HepG2 (cell line): Measurements from ENCODE around the gene ABCC3. TPM values are rescaled to one million over a fixed set of nuclear protein-coding genes. Genes with fewer than 3 reads are reported as not detected.

Experiments
- ARID5B ChIP-seq: IDR thresholded peaks from 2 replicates; pipeline ENCODE4 v1.4.0; 2020; ENCODE audit warnings: mild to moderate bottlenecking, missing genetic modification reagents
- CEBPB ChIP-seq: IDR thresholded peaks from 2 replicates; pipeline ENCODE4 v1.6.1; 2011; ENCODE audit warnings: low read depth, low read length, improper control_type of control experiment, borderline replicate concordance
- HNF4G ChIP-seq, 2 experiments: sonication (generic) in 1 of 2; formaldehyde crosslinking in 1 of 2; IDR thresholded peaks; 2 replicates each; pipeline versions ENCODE4 v1.4.0 to v1.6.1; 2011 to 2020; ENCODE audit warnings: borderline replicate concordance in 2 of 2, low read depth in 2 of 2, mild to moderate bottlenecking in 2 of 2, low read length in 1 of 2, missing genetic modification reagents in 1 of 2, moderate library complexity in 1 of 2
- HNRNPL ChIP-seq: fragments of 200-400 bp; formaldehyde crosslinking; IDR thresholded peaks from 2 replicates; pipeline ENCODE4 v1.6.1; 2017; ENCODE audit warnings: mild to moderate bottlenecking, low read depth, low read length
- HOXA5 ChIP-seq: sonication (generic); formaldehyde crosslinking; IDR thresholded peaks from 2 replicates; pipeline ENCODE4 v1.4.0; 2020; ENCODE audit warnings: missing genetic modification reagents
- MEIS2 ChIP-seq: sonication (generic); formaldehyde crosslinking; IDR thresholded peaks from 2 replicates; pipeline ENCODE4 v1.9.0; 2021; ENCODE audit warnings: mild to moderate bottlenecking, missing genetic modification reagents
- MTF2 ChIP-seq: sonication (generic); formaldehyde crosslinking; IDR thresholded peaks from 2 replicates; pipeline ENCODE4 v1.5.0; 2020; ENCODE audit warnings: missing genetic modification reagents, borderline replicate concordance
- MXI1 ChIP-seq: IDR thresholded peaks from 3 replicates; pipeline ENCODE4 v1.6.1; 2012; ENCODE audit warnings: low read depth, low read length, inconsistent platforms, borderline replicate concordance
- NFKBIZ ChIP-seq: IDR thresholded peaks from 2 replicates; pipeline ENCODE4 v1.6.1; 2018; ENCODE audit warnings: missing genetic modification reagents, missing compliant biosample characterization
- RFX3 ChIP-seq: IDR thresholded peaks from 2 replicates; pipeline ENCODE4 v1.6.1; 2016; ENCODE audit warnings: missing biosample characterization, missing genetic modification reagents
- SAP130 ChIP-seq: IDR thresholded peaks from 2 replicates; pipeline ENCODE4 v1.6.1; 2016; ENCODE audit warnings: low read depth
- TFDP2 ChIP-seq: sonication (generic); formaldehyde crosslinking; IDR thresholded peaks from 2 replicates; pipeline ENCODE4 v1.4.0; 2020; ENCODE audit warnings: missing genetic modification reagents
- THAP11 ChIP-seq: IDR thresholded peaks from 2 replicates; pipeline ENCODE4 v1.6.1; 2016; ENCODE audit warnings: missing biosample characterization, missing genetic modification reagents
- ZNF18 ChIP-seq: sonication (generic); formaldehyde crosslinking; IDR thresholded peaks from 2 replicates; pipeline ENCODE4 v1.8.0; 2022; ENCODE audit warnings: mild to moderate bottlenecking, missing genetic modification reagents; ENCODE audit not compliant: insufficient replicate concordance
- ZNF281 ChIP-seq: sonication (generic); formaldehyde crosslinking; IDR thresholded peaks from 2 replicates; pipeline ENCODE4 v1.4.0; 2020; ENCODE audit warnings: missing genetic modification reagents, borderline replicate concordance
- polyA plus RNA-seq, 8 experiments: library from polyadenylated mRNA; depleted of rRNA in 3 of 8; stranded (reverse) in 7 of 8; unstranded in 1 of 8; fragments of >200 nt; fragmentation: Illumina TruSeq in 4 of 8; extraction: Trizol in 4 of 8; gene quantifications; 2 replicates each; pipeline versions ENCODE4 v1.2.1 to v1.2.3, GENCODE V29; 2011 to 2016; ENCODE audit warnings: low read depth in 4 of 8, missing spikeins in 1 of 8, mixed read lengths in 1 of 8; ENCODE audit not compliant: insufficient read depth in 1 of 8
- total RNA-seq, 5 experiments: library from RNA; depleted of rRNA; stranded (reverse); fragments of >200 nt; fragmentation: Illumina TruSeq; extraction: Trizol; gene quantifications; 2 replicates each; pipeline ENCODE4 v1.2.3, GENCODE V29; 2016; ENCODE audit warnings: low read depth in 1 of 5
- TF ChIP-seq, protein P1 (sequence below): sonication (generic); formaldehyde crosslinking; IDR thresholded peaks from 2 replicates; pipeline ENCODE4 v1.8.0; 2022; ENCODE audit warnings: missing genetic modification reagents, mild to moderate bottlenecking, borderline replicate concordance

Gene ABCC3
- total and polyA plus RNA-seq, 2 of the 13 experiments (the other 11 are each of a cell fraction or from before 2014, with no cell fraction given): 25.2 to 50.7 TPM

DNA sequence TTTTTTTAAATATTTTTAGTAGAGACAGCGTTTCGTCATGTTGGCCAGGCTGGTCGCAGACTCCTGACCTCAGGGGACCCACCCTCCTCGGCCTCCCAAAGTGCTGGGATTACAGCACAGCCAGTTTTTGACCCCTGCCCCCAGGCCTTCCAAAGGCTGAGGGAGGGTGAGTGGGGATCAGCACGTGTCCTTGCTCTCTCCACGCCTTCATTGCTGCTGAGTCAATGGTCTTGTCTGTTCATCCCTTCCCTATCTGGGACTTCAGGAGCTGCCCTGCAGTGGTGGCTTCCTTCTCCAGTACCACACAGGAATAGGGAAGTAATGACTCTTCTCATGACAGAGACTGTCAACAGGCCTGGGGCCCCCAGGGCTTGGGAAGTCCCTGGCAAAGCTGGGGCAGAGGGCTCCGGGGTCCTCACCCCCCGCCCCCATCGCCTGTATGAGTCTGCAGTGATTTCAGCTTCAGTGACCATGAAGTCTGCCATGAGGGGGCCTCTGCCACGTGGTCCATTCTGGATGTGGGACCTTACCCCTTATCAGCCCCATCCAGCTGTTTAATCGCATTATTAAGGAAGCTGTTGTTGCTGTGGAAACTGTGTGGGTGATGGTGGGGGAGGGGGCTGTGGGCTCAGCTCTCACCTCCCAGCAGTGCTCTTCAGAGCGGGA lies 6.1 kb downstream of the ABCC3 start (continued):
- TF ChIP-seq ZNF18 (no peak), HOXA5 (CRISPR knock-in tag) (peak; percentile 29; the same call in 1 of the 2 replicates), MXI1 (peak; percentile 67; the same call in 1 of the 3 replicates), CEBPB (peak; percentile 46; the same call in 1 of the 2 replicates), NFKBIZ (CRISPR knock-in tag) (0 out of 2 replicates have a peak, but pooled peaks have one; percentile 35), HNRNPL (0 out of 2 replicates have a peak, but pooled peaks have one; percentile 39), RFX3 (CRISPR knock-in tag) (0 out of 2 replicates have a peak, but pooled peaks have one; percentile 20), MTF2 (CRISPR knock-in tag) (no peak), HNF4G (IDR thresholded peaks at IDR 0.05; ENCODE audit: borderline replicate concordance, low read depth, low read length) (peak; percentile 86), HNF4G (CRISPR knock-in tag; IDR thresholded peaks at IDR 0.05; ENCODE audit: borderline replicate concordance, low read depth) (peak; percentile 84; the same call in 1 of the 2 replicates), THAP11 (CRISPR knock-in tag) (peak; percentile 48; the same call in 1 of the 2 replicates), TFDP2 (CRISPR knock-in tag) (peak; percentile 67), SAP130 (peak; percentile 87), MEIS2 (CRISPR knock-in tag) (no peak), ARID5B (CRISPR knock-in tag) (peak; percentile 90), ZNF281 (CRISPR knock-in tag) (peak; percentile 67; the same call in 1 of the 2 replicates)
- TF ChIP-seq, protein P1, sequence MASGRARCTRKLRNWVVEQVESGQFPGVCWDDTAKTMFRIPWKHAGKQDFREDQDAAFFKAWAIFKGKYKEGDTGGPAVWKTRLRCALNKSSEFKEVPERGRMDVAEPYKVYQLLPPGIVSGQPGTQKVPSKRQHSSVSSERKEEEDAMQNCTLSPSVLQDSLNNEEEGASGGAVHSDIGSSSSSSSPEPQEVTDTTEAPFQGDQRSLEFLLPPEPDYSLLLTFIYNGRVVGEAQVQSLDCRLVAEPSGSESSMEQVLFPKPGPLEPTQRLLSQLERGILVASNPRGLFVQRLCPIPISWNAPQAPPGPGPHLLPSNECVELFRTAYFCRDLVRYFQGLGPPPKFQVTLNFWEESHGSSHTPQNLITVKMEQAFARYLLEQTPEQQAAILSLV (CRISPR knock-in tag): peak; percentile 64; the same call in 1 of the 2 replicates
